KMS-11 (cell line): ENCODE data around the gene UTP25.

Experiments used
- H2AFZ ChIP-seq: fragments of 200-600 bp; sonication (generic); 2 replicates; pipeline ENCODE4 v1.6.1; 2016; ENCODE audit warnings: antibody characterized with exemption, mixed run types, low read depth
- H3K27ac ChIP-seq: fragments of 200-600 bp; sonication (generic); 2 replicates; pipeline ENCODE4 v1.6.1; 2016; ENCODE audit warnings: mild to moderate bottlenecking, mixed run types
- H3K27me3 ChIP-seq: fragments of 200-600 bp; sonication (generic); 2 replicates; pipeline ENCODE4 v1.6.1; 2017; ENCODE audit warnings: mild to moderate bottlenecking, low read depth, mixed run types, moderate library complexity; ENCODE audit not compliant: insufficient read depth
- H3K36me3 ChIP-seq: fragments of 200-600 bp; sonication (generic); 2 replicates; pipeline ENCODE4 v1.6.1; 2017; ENCODE audit warnings: mild to moderate bottlenecking, mixed run types; ENCODE audit not compliant: insufficient read depth
- H3K4me1 ChIP-seq: fragments of 200-600 bp; sonication (generic); 2 replicates; pipeline ENCODE4 v1.6.1; 2016; ENCODE audit warnings: mild to moderate bottlenecking, low read depth, mixed run types; ENCODE audit not compliant: poor library complexity, severe bottlenecking
- H3K4me2 ChIP-seq: fragments of 200-600 bp; sonication (generic); 2 replicates; pipeline ENCODE4 v1.7.0; 2016; ENCODE audit warnings: mild to moderate bottlenecking, mixed run types
- H3K4me3 ChIP-seq: fragments of 200-600 bp; sonication (generic); IDR thresholded peaks from 2 replicates; pipeline ENCODE4 v1.6.1; 2017; ENCODE audit warnings: low read depth, low read length, mixed read lengths; ENCODE audit not compliant: insufficient read depth
- H3K79me2 ChIP-seq: fragments of 200-600 bp; sonication (generic); 2 replicates; pipeline ENCODE4 v1.6.1; 2016; ENCODE audit warnings: low read depth, mixed run types; ENCODE audit not compliant: insufficient read depth
- H3K9ac ChIP-seq: fragments of 200-600 bp; sonication (generic); 2 replicates; pipeline ENCODE4 v1.6.1; 2016; ENCODE audit warnings: mild to moderate bottlenecking, mixed run types
- H4K20me1 ChIP-seq: fragments of 200-600 bp; sonication (generic); 2 replicates; pipeline ENCODE4 v1.6.1; 2016; ENCODE audit warnings: mild to moderate bottlenecking, mixed run types; ENCODE audit not compliant: insufficient read depth
- TF ChIP-seq, protein P1 (sequence below): fragments of 200-600 bp; sonication (generic); conservative IDR thresholded peaks from 2 replicates; pipeline ENCODE4 v1.6.1; 2017; ENCODE audit warnings: low read depth, mild to moderate bottlenecking, antibody characterized with exemption, low read length, moderate library complexity, mixed read lengths

UTP25 gene

DNA sequence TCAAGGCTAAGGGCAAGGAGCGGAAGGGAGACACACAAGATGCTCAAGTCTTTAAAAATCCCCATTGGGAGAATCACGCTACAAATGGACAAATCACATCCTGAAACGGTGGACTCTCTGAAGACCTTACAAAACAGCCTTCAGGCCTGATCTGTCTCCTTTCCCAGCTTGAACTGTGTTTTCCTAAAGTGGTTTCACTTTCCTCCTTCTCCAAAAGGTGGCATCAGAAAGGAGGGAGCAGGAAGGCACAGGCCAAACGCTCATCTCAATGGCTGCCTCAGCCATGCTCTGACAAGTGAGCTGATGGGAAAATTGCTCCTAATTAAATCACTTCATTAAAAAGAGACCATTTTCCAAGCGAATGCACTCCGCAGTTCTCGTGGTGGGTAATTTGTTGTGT, 47.7 kb downstream of the UTP25 start:
- Histone ChIP-seq H3K9ac (no peak overlapping the region), H3K27ac (no peak overlapping the region), H4K20me1 (no peaks in the 10 kb centered on the region), H3K79me2 (no peaks in the 10 kb centered on the region), H3K4me2 (no peak overlapping the region), H3K27me3 (no peaks in the 10 kb centered on the region), H3K4me3 (no peak overlapping the region), H3K4me1 (no peaks in the 10 kb centered on the region), H3K36me3 (no peaks in the 10 kb centered on the region), H2AFZ (no peak overlapping the region)
- TF ChIP-seq, protein P1, sequence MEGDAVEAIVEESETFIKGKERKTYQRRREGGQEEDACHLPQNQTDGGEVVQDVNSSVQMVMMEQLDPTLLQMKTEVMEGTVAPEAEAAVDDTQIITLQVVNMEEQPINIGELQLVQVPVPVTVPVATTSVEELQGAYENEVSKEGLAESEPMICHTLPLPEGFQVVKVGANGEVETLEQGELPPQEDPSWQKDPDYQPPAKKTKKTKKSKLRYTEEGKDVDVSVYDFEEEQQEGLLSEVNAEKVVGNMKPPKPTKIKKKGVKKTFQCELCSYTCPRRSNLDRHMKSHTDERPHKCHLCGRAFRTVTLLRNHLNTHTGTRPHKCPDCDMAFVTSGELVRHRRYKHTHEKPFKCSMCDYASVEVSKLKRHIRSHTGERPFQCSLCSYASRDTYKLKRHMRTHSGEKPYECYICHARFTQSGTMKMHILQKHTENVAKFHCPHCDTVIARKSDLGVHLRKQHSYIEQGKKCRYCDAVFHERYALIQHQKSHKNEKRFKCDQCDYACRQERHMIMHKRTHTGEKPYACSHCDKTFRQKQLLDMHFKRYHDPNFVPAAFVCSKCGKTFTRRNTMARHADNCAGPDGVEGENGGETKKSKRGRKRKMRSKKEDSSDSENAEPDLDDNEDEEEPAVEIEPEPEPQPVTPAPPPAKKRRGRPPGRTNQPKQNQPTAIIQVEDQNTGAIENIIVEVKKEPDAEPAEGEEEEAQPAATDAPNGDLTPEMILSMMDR = no peak

DNA sequence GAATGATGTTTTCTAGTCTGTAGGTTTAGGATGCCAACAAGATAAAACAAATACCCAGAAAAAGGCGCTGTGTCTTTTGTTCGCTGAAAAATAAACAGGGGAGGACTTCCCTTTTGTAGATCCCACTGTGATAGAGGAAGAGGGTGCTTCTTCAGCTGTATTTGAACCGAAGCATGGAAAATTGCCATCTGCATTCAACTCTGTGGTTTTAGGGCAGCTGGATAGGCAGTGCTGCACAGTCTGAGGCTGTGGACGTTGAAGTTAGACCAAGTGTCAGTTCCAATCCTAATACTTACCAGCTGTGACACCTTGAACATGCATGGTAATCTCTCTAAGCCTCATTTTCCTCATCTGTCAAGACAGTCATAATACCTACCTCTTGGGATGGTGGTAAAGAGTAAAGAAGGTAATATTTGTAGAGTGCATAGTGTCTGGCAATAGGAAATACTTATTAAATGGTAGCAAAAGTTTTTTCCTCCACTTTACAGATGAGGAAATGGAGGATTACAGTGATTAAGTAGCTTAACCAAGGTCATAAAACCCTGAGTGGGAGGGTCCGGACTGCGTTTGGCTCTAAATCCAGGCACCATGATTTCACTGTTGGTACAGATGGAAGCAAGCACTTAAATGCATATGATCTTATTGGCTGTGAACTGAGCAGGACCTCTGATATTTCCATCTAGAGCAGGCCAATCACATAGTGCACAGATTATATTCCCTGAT, 48.5 kb downstream of the UTP25 start:
- H3K27me3 ChIP-seq = no peaks in the 10 kb centered on the region
- H3K4me1 ChIP-seq = no peaks in the 10 kb centered on the region
- H3K79me2 ChIP-seq = no peaks in the 10 kb centered on the region
- H4K20me1 ChIP-seq = no peaks in the 10 kb centered on the region
- no peak overlapping the region for H3K4me2 ChIP-seq
- no peaks in the 10 kb centered on the region for H3K36me3 ChIP-seq
- H3K27ac ChIP-seq = no peak overlapping the region
- TF ChIP-seq, protein P1 = no peak
- no peak overlapping the region for H3K9ac ChIP-seq
- H2AFZ ChIP-seq = no peak overlapping the region
- H3K4me3 ChIP-seq = no peak overlapping the region

DNA sequence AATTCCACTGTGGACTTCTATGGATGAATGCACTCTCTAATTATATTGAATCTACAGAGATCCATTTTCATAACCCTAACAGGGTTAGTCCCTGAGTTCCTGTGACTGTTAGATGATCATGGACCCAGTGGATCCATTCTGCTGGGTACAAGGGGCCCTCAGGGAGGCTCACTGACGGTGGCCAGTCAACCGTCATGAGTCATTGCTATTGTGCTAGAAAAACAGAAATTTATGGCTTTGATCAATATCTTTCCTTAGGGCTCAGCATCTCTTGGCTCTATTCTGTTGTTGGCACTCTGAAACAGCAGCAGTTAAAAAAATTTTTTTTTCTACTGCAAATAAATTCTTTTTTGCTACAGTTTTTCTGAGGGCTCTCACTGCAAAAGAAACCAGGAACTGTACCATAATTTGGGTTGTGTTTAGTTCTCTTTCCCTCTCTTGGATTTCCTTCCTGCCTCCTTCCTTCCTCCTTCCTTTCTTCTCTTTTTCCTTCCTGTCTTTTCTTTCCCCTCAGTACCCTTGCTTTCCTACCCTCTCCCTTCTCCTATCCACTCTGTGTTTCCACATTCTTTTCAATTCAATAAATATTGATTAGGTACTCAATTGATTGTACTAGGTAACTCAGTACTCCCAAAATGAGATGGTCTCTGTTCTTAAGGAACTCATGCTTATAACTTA, 49.5 kb downstream of the UTP25 start:
- Histone ChIP-seq H3K36me3 (no peaks in the 10 kb centered on the region), H3K79me2 (no peaks in the 10 kb centered on the region), H3K27me3 (no peaks in the 10 kb centered on the region), H3K9ac (no peak overlapping the region), H3K4me3 (no peak overlapping the region), H3K27ac (no peak overlapping the region), H4K20me1 (no peaks in the 10 kb centered on the region), H3K4me2 (no peak overlapping the region), H3K4me1 (no peaks in the 10 kb centered on the region), H2AFZ (no peak overlapping the region)
- TF ChIP-seq, protein P1 = no peak

DNA sequence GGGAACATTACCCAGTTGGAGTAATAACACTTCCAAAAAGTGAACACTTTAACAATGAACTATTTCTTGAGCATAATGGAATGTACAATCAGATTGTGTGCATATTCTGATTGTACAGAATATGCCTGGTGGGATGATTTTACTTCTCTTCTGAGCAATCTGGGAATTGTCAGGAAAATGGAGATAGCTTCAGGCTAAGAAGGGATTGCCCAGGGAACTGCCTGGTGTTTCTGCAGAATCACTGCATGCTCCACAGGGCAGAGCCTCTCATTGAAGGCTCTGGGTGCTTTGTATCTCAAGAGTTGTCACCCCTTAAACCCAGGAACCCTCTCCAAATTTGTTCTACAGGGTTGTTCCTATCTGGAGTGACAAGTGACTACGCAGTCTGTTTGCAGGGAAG, 51.2 kb downstream of the UTP25 start:
- Histone ChIP-seq H2AFZ (no peak overlapping the region), H3K27me3 (no peaks in the 10 kb centered on the region), H3K36me3 (no peaks in the 10 kb centered on the region), H3K79me2 (no peaks in the 10 kb centered on the region), H3K4me3 (no peak overlapping the region), H3K4me2 (no peak overlapping the region), H3K4me1 (no peaks in the 10 kb centered on the region), H3K27ac (no peak overlapping the region), H3K9ac (no peak overlapping the region), H4K20me1 (no peaks in the 10 kb centered on the region)
- TF ChIP-seq, protein P1 = no peak
